Activated T-cell treated with anti-CD3 and anti-CD28 coated beads for 24 hours (primary cell): ENCODE results near the gene NCLN.
"Not testable (repeated sequence)": the region's sequence is repeated elsewhere in the genome, so short reads cannot be mapped to it uniquely, and the experiment has no call there.

Experiments used
- DNase-seq: peaks from one replicate; pipeline ENCODE4 v3.0.0-alpha.2; 2020; ENCODE audit warnings: low read depth

The NCLN gene

GRCh38 chr19:3183721-3184641 lies 1.7 kb upstream of the NCLN start:
- no peak for DNase-seq

- no peak for DNase-seq
These were observed 776 bp upstream of the NCLN start for GRCh38 chr19:3184847-3185460.

GRCh38 chr19:3186160-3186688 lies 494 bp downstream of the NCLN start:
- no peak for DNase-seq

GRCh38 chr19:3186891-3187661 lies 1.3 kb downstream of the NCLN start:
- DNase-seq, result no peak

- DNase-seq, result no peak
These were observed 2.2 kb downstream of the NCLN start for GRCh38 chr19:3187662-3188511.

GRCh38 chr19:3188627-3189596 lies 3.2 kb downstream of the NCLN start:
- no peak for DNase-seq

GRCh38 chr19:3189702-3190469 lies 4.2 kb downstream of the NCLN start:
- no peak for DNase-seq

GRCh38 chr19:3190470-3190770 lies 4.7 kb downstream of the NCLN start:
- DNase-seq, result no peak

GRCh38 chr19:3190921-3191805 lies 5.4 kb downstream of the NCLN start:
- no peak for DNase-seq

GRCh38 chr19:3191806-3192104 lies 6.0 kb downstream of the NCLN start:
- DNase-seq, result not testable (repeated sequence)

- DNase-seq, result no peak
These were observed 6.5 kb downstream of the NCLN start for GRCh38 chr19:3192228-3192635.

- DNase-seq, result no peak
These were observed 7.0 kb downstream of the NCLN start for GRCh38 chr19:3192684-3193083.

- DNase-seq, result no peak
These were observed 7.8 kb downstream of the NCLN start for GRCh38 chr19:3193256-3194105.

- DNase-seq, result no peak
These were observed 8.7 kb downstream of the NCLN start for GRCh38 chr19:3194106-3195087.

- no peak for DNase-seq
These were observed 10.6 kb downstream of the NCLN start for GRCh38 chr19:3196064-3196932.

GRCh38 chr19:3196933-3197205 lies 11.1 kb downstream of the NCLN start:
- DNase-seq, result no peak
